ENCODE data around the gene NCKAP5L. TPM values are rescaled to one million over a fixed set of nuclear protein-coding genes. Genes with fewer than 3 reads are reported as not detected.
"Not testable (repeated sequence)": the region's sequence is repeated elsewhere in the genome, so short reads cannot be mapped to it uniquely, and the experiment has no call there.

Gene NCKAP5L
- total RNA-seq, 2 experiments from 2014 or later, result 1.1 to 1.2 TPM

DNA sequence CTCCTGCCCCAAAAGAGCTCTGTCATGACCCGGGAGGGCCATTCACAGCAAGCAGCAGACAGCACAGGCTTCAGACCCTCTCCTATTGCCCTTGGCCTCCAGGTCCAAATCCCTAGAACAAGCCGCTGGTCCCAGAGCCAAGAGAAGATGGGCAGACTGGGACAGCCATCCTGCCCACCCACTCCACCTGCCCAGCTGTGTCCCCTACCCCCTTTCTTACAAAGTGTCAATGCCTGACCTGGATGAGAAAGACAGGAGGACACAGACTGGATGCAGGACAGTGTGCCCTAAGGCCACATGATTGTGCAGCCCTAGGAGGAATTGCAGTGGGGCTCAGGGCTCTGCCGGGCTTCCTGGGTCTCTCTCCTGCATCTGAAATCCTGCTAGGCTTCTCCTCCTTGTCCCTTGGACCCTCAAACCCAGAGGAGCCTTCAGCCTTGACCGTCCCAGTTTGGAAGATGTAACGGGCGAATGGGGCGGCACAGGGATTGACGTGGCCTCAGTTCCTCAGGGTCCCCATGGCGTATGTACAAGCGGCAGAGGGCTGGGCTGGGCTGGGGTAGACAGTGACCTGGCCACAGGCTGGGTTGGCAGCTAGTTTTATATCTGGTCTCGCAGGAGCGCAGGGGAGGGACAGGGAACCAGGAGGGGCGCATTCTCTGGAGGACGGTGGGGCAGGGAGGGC is 41.7 kb upstream of the NCKAP5L start:
- CTCF ChIA-PET, result interaction anchor here (1.0 to 3.9 kb wide), 2 partner anchors 98 to 129 kb away, joined by 3 to 18 read pairs; partner anchors contain the start of gene TMBIM6
- Mint-ChIP-seq H3K27ac (no peak overlapping the region), H3K4me3 (no peak overlapping the region), H3K27me3 (peaks cover 5% of the 10 kb centered on the region), H3K36me3 (ENCODE audit: low read depth) (no peaks in the 10 kb centered on the region), H3K4me1 (no peaks in the 10 kb centered on the region), H3K9me3 (no peaks in the 10 kb centered on the region)
- no peak for DNase-seq
- POLR2A ChIA-PET, result no interaction called here

DNA sequence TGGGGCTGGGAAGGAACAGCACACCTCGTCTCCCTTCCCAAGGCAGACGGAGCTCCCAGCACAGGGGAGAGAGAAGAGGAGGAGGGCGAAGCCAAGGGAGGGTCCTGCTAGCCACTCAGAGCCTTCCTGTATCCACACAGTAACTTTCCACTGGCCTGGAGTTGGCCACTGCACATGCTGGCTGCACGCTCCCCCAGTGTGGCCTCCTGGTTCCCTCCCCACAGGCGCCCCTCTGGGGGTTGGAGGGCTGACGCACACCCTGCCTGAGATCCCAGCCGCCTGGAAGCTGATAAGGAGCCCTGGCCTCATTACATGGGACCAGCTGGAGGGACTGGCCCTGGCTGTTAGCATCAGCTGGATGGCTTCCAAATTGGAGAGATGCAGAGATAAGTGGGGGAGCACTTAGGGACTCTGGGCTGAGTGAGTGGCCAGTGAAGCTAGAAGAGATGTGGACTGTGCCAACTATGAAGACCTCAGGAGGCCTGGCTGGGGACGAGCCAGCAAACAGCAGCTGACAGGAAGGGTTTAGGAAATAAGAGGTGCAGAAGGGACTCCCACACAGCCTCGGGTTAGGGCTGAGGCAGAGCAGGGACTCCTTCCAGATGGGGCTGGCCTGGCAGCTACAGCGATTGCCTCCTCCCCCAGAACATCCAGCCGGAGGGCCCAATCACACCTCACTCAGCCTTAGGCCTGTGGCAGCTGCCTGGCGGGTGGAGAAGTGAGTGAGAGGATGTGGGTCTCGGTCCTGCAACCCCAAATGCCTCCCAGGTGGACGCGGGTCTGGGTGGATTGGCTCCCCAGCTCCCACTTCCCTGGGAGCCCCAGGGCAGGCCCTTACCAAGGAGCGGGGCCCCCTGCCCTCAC is 41.0 kb upstream of the NCKAP5L start:
- Mint-ChIP-seq H3K4me3 (no peak overlapping the region), H3K4me1 (no peaks in the 10 kb centered on the region), H3K9me3 (no peaks in the 10 kb centered on the region), H3K27ac (no peak overlapping the region), H3K27me3 (peaks cover 7% of the 10 kb centered on the region), H3K36me3 (ENCODE audit: low read depth) (no peaks in the 10 kb centered on the region)
- POLR2A ChIA-PET, result no interaction called here
- DNase-seq, result no peak
- CTCF ChIA-PET, result interaction anchor here (1.0 to 3.9 kb wide), 3 partner anchors 22 to 99 kb away, joined by 3 to 18 read pairs (median 4); no protein-coding TSS in a partner anchor

DNA sequence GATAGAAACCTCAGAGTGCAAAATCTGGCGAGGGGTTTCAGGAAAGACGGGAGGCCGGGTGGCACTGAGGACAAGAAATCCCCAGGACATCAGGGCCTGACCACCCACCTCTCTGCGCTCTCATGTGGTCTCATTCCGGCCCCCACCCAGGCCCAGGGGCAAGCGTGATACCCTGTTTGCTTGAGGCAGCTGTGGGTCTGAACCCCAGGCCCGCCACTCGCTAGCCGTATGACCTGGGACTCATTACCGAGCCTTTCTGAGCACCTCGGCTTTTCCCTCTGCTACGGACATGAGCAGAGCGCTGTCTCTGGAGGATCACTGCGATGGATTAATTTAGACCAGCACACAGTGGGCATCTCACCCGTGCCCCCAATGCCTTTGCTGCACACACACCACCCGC is 40.2 kb upstream of the NCKAP5L start:
- no peak for DNase-seq

GRCh38 chr12:49867570-49868341 is 39.5 kb upstream of the NCKAP5L start:
- no peaks in the 10 kb centered on the region for H3K36me3 Mint-ChIP-seq (ENCODE audit: low read depth)
- POLR2A ChIA-PET, result no interaction called here
- no peaks in the 10 kb centered on the region for H3K4me1 Mint-ChIP-seq
- H3K9me3 Mint-ChIP-seq, result no peaks in the 10 kb centered on the region
- no peak overlapping the region for H3K4me3 Mint-ChIP-seq
- CTCF ChIA-PET, result interaction anchor here (0.7 to 5.2 kb wide), 16 partner anchors 17 to 202 kb away, joined by 3 to 31 read pairs (median 4); partner anchors contain the start of gene TMBIM6
- H3K27me3 Mint-ChIP-seq, result peaks cover 9% of the 10 kb centered on the region
- no peak overlapping the region for H3K27ac Mint-ChIP-seq
- DNase-seq, result no peak

More for the DNA sequence above, 40.2 kb upstream of the NCKAP5L start:
- ChIA-PET POLR2A (no interaction called here), CTCF (interaction anchor here (1.0 to 5.2 kb wide), 6 partner anchors 18 to 202 kb away, joined by 3 to 31 read pairs (median 6); no protein-coding TSS in a partner anchor)
- Mint-ChIP-seq H3K9me3 (no peaks in the 10 kb centered on the region), H3K4me3 (no peak overlapping the region), H3K36me3 (ENCODE audit: low read depth) (no peaks in the 10 kb centered on the region), H3K27ac (no peak overlapping the region), H3K4me1 (no peaks in the 10 kb centered on the region), H3K27me3 (peaks cover 9% of the 10 kb centered on the region)

GRCh38 chr12:49866859-49867569 is 38.8 kb upstream of the NCKAP5L start:
- Mint-ChIP-seq H3K27ac (no peak overlapping the region), H3K27me3 (peaks cover 9% of the 10 kb centered on the region), H3K36me3 (ENCODE audit: low read depth) (no peaks in the 10 kb centered on the region), H3K4me1 (no peaks in the 10 kb centered on the region), H3K4me3 (no peak overlapping the region), H3K9me3 (no peaks in the 10 kb centered on the region)
- POLR2A ChIA-PET, result interaction anchor here (1.7 kb wide), 1 partner anchor 24 kb away, joined by 5 read pairs; the partner anchor contains the start of gene BCDIN3D
- peak; percentile 78 for DNase-seq
- CTCF ChIA-PET, result interaction anchor here (0.7 to 5.2 kb wide), 16 partner anchors 15 to 203 kb away, joined by 3 to 31 read pairs (median 4); partner anchors contain the start of gene TMBIM6

DNA sequence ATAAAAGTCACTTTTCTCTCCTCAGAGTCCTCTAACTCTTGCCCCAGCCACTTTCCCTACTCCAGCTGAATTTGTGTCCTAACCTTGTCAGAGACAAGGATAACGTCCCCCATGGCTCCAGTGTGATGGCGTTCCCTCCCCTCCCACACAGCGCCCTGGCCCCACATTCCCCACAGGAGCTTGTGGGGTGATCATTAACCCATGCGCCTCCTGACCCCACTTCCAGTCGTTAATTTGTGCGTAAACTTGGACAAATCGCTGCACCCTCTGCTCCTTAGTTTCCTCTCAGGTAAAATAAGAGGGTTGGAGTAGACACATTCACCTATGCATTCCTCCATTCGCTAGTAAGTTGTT is 37.5 kb upstream of the NCKAP5L start:
- no peaks in the 10 kb centered on the region for H3K4me1 Mint-ChIP-seq

GRCh38 chr12:49865109-49865781 is 37.0 kb upstream of the NCKAP5L start:
- no peaks in the 10 kb centered on the region for H3K9me3 Mint-ChIP-seq
- no peaks in the 10 kb centered on the region for H3K36me3 Mint-ChIP-seq (ENCODE audit: low read depth)
- no peak for DNase-seq
- peaks cover 9% of the 10 kb centered on the region for H3K27me3 Mint-ChIP-seq
- CTCF ChIA-PET, result interaction anchor here (0.9 to 5.2 kb wide), 3 partner anchors 14 to 102 kb away, joined by 3 to 31 read pairs (median 4); no protein-coding TSS in a partner anchor
- no peak overlapping the region for H3K27ac Mint-ChIP-seq
- H3K4me3 Mint-ChIP-seq, result no peak overlapping the region
- H3K4me1 Mint-ChIP-seq, result no peaks in the 10 kb centered on the region
- POLR2A ChIA-PET, result interaction anchor here (1.4 kb wide), 1 partner anchor 160 kb away, joined by 3 read pairs; the partner anchor contains the start of gene RACGAP1

More for the DNA sequence above, 37.5 kb upstream of the NCKAP5L start:
- Mint-ChIP-seq H3K27ac (no peak overlapping the region), H3K36me3 (ENCODE audit: low read depth) (no peaks in the 10 kb centered on the region), H3K27me3 (peaks cover 9% of the 10 kb centered on the region), H3K9me3 (no peaks in the 10 kb centered on the region), H3K4me3 (no peak overlapping the region)
- ChIA-PET POLR2A (interaction anchor here (1.4 to 1.7 kb wide), 2 partner anchors 23 to 160 kb away, joined by 3 to 5 read pairs; partner anchors contain the start of genes BCDIN3D and RACGAP1), CTCF (interaction anchor here (0.6 to 5.2 kb wide), 5 partner anchors 10 to 204 kb away, joined by 3 to 31 read pairs (median 4); no protein-coding TSS in a partner anchor)
- DNase-seq, result no peak

DNA sequence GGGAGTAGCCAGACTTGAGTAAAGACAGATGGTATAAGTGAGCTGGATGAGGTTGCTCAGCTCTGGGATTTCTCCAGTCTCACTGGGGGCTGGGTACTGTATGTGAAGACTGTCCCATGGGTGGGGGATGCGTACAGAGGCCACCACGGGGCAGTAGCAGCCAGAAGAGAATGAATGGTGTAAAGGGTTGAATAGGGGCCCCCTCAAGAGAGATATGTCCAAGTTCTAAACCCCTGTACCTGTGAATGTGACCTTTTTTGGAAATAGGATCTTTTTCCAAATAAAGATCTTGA is 36.5 kb upstream of the NCKAP5L start:
- POLR2A ChIA-PET, result no interaction called here
- no peaks in the 10 kb centered on the region for H3K4me1 Mint-ChIP-seq
- CTCF ChIA-PET, result interaction anchor here (0.9 to 5.2 kb wide), 3 partner anchors 13 to 103 kb away, joined by 3 to 31 read pairs (median 3); no protein-coding TSS in a partner anchor
- no peaks in the 10 kb centered on the region for H3K36me3 Mint-ChIP-seq (ENCODE audit: low read depth)
- DNase-seq, result no peak
- H3K27me3 Mint-ChIP-seq, result peaks cover 9% of the 10 kb centered on the region
- no peak overlapping the region for H3K4me3 Mint-ChIP-seq
- H3K27ac Mint-ChIP-seq, result no peak overlapping the region
- no peaks in the 10 kb centered on the region for H3K9me3 Mint-ChIP-seq

DNA sequence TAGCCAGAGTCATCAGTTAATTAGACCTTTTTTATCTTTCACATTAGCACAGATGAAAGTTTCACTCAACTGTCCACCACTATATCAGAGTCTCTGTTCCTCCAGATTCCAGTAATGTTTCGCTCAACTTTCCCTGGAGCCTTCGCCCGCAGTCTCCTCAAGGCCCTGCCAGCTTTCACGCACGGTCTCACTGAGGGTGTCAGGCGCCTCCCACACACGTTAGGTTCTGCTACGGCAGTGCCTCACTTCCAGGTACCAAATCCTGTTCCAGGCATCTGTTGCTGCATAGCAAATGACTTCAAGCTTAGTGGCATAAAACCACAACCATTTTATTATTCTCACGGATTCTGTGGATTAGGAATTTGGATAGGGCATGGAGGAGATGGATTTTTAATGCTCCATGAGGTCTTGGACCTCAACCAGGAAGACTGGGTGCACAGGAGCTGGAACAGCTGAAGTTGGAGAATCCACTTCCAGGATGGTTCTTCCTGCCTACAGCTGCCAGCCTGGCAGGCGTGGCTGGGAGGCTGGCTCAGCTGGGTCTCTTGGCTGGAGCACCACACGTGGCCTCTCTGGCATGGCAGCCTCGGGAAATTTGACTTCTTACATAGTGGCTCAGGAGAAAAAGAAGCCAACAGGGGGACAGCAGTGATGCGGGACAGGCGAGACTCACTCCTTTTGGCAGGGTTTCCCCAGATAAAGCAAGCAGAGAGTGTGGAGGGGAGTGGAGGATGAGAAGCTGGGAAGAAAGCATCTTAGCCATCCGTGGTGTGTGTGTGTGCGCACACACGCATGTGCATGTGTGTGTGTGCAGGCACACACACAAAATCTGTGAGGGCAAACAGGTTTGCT is 36.0 kb upstream of the NCKAP5L start:
- Mint-ChIP-seq H3K27ac (no peak overlapping the region), H3K36me3 (ENCODE audit: low read depth) (no peaks in the 10 kb centered on the region), H3K27me3 (peaks cover 9% of the 10 kb centered on the region), H3K9me3 (no peaks in the 10 kb centered on the region), H3K4me3 (no peak overlapping the region), H3K4me1 (no peaks in the 10 kb centered on the region)
- DNase-seq, result no peak
- ChIA-PET POLR2A (interaction anchor here (1.0 kb wide), 1 partner anchor 123 kb away, joined by 3 read pairs; no protein-coding TSS in a partner anchor), CTCF (interaction anchor here (0.9 to 5.2 kb wide), 3 partner anchors 12 to 103 kb away, joined by 3 to 31 read pairs (median 3); no protein-coding TSS in a partner anchor)

- H3K9me3 Mint-ChIP-seq; POLR2A ChIA-PET; CTCF ChIA-PET; H3K36me3 Mint-ChIP-seq (ENCODE audit: low read depth); H3K27me3 Mint-ChIP-seq; H3K4me1 Mint-ChIP-seq; H3K27ac Mint-ChIP-seq; DNase-seq; H3K4me3 Mint-ChIP-seq: not testable (repeated sequence)
These were observed 32.7 kb upstream of the NCKAP5L start for GRCh38 chr12:49860921-49861320.

DNA sequence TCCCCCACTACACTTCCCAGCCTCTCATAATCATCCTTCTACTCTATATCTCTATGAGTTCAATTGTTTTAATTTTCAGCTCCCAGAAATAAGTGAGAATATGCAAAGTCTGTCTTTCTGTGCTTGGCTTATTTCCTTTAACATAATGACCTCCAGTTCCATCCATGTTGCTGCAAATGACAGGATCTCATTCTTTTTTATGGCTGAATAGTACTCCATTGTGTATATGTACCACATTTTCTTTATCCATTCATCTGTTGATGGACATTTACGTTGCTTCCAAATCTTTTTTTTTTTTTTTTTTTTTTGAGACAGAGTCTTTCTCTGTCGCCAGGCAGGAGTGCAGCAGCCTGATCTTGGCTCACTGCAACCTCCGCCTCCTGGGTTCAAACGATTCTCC is 27.7 kb upstream of the NCKAP5L start:
- H3K4me1 Mint-ChIP-seq; H3K4me3 Mint-ChIP-seq; H3K36me3 Mint-ChIP-seq (ENCODE audit: low read depth); H3K27ac Mint-ChIP-seq; DNase-seq; H3K9me3 Mint-ChIP-seq: not testable (repeated sequence)
- ChIA-PET CTCF (interaction anchor here (0.7 kb wide), 2 partner anchors 10 to 97 kb away, joined by 3 read pairs; no protein-coding TSS in a partner anchor), POLR2A (interaction anchor here (1.0 kb wide), 1 partner anchor 9 kb away, joined by 3 read pairs; no protein-coding TSS in a partner anchor)
- peaks cover 11% of the 10 kb centered on the region for H3K27me3 Mint-ChIP-seq

Measured in activated CD4-positive, alpha-beta memory T cell treated with anti-CD3 and anti-CD28 coated beads, Interleukin-2, amount 10 ng/mL, durations not matched to agents 7 days and 5 days (primary cell).